Forelimb muscle (tissue), 1 donor: Measurements from ENCODE around the gene CHST10. TPM values are rescaled to one million over a fixed set of nuclear protein-coding genes. Genes with fewer than 3 reads are reported as not detected.

Experiments used
- DNase-seq: peaks from one replicate; pipeline ENCODE4 v3.0.0-alpha.2; 2013; ENCODE audit warnings: low read depth
- polyA plus RNA-seq: library from polyadenylated mRNA; unstranded; fragments of 120-200 nt; gene quantifications from one replicate; pipeline ENCODE4 v1.2.1, GENCODE V29; 2013; ENCODE audit not compliant: insufficient read length

Gene CHST10
- polyA plus RNA-seq, 1 donor: 11.0 TPM

GRCh38 chr2:100416397-100416934 lies 1.0 kb downstream of the CHST10 start:
- no peak for DNase-seq

DNA sequence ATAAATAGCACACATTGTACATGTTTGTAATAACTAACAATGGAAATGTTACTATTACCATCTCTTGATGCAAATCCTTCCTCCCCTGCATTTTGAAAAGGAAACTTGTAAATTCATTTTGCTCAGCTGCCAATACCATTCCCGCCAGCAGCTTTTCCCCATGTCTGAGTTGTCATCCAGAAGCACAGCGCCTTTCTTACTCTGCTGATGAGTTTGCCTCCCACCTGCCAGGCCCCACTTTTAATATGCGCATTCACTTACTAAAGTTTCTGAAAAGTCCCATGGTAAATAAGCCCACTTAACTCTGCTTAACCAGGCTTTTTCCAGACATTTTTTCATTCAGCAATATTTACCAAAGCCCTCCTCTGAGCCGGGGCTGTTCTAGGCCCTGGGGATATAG lies 3.9 kb downstream of the CHST10 start:
- DNase-seq: no peak

DNA sequence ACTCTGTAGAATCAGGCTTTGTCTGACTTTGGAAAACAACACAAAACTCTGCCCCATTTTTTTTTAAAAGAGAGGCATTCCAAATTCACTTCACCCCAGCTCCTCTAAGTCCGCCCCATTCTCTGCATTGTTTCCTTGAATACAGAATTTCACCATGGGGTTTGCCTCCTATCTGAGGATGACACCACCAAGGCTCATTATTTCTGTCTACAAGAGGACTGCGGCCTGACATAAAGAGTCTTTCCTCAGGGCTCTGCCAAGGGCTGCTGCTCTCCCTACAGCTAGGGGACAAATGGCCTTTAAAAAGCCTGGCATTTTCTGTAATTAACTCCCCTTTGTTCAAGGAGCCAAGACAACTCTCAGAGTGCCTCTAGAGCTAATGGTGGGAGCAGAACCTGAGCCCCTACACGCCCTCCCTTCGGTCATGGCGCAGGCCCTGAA lies 4.6 kb downstream of the CHST10 start:
- DNase-seq: no peak

- DNase-seq: no peak
Measured at GRCh38 chr2:100412466-100412865, 5.0 kb downstream of the CHST10 start.

- DNase-seq: no peak
Measured at GRCh38 chr2:100411841-100412292, 5.6 kb downstream of the CHST10 start.

DNA sequence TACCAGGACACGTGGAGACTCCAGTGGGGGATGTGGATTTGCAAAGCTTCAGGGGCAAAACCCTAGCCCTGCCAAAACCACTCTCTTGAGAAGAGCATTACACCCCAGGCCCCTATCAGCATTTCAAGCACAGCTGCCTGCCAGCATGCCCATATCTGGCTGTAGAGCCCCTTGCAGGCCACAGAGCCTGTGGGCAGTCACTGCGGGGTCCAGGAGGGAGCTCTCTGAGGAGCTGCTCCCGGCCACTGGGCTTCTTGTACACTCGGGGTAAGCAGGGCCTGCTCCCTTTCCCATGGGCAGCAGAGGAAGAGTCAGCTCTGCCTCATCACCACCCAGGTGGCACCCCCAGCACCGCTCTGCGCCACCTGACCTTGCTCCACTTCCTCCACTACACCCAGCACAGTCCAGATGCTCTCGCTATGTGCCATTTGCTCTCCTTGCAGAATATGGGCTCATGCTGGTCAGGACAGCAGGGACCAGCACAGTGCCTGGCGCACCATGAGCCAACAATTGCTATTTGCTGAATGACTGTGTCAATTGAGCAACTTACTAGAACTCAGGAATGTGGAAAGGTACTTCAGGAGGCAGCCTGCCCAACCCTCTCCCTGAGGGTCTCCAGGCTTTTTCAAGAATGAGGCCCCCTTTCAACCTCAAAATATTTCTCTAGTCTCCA lies 7.4 kb downstream of the CHST10 start:
- DNase-seq: no peak

- DNase-seq: no peak
Measured at GRCh38 chr2:100409461-100409860, 8.0 kb downstream of the CHST10 start.

DNA sequence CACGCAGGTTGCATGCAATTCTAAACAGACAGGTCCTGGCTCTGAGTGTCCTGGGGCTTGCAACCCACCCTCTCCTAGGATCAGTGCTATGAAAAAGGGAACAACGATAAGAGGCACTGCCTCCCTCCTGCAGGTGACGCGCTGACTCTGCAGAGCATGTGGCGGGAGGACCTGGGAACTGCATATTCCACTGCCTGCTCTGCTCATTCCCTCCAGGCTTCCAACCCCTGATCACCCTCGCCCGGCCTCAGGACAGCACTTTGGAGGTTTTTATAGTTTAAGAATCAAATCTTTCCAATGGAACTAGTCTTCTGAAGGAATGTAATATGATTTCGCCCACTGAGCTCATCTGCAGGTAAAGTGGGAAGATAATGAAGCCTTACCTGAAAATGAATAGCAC lies 8.5 kb downstream of the CHST10 start:
- no peak for DNase-seq

DNA sequence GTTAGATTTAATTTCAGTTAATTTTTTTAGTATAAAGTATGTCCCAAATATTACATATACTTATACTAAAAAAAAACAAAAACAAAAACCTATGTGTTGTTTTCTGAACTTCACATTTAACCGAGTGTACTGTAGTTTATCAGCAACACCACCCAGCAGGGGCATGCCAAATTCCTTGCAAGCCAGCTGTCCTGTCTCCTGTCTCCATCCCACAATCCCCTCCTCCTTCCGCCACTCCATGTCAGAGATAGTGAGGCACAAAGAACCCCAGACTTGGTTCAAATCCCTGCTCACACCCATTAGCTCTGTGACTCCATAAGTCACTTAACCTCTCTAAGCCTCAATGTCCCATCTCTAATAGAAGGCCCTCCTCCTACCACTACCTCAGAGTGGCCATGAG lies 9.4 kb downstream of the CHST10 start:
- DNase-seq: no peak

- DNase-seq: no peak
Measured at GRCh38 chr2:100407563-100407962, 9.9 kb downstream of the CHST10 start.

DNA sequence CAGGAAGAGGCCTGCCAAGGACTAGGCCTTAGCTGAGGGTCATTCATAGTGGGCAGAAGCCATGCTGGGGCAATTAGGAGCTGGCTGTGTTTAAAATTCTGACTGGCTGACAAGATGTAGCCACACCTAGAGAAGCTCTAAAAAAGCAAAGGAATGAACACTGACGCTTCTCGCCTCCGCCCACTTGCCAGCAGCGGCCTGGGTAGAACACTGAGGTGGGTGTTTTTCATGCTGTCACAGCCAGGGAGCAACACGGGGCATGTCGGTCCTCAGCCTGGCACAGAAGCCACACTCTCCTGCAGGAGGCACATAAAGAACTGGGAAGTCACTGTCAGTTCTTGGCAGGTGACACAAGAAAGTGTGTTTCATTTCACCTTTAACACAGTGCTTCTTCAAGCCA lies 10.4 kb downstream of the CHST10 start:
- no peak for DNase-seq

DNA sequence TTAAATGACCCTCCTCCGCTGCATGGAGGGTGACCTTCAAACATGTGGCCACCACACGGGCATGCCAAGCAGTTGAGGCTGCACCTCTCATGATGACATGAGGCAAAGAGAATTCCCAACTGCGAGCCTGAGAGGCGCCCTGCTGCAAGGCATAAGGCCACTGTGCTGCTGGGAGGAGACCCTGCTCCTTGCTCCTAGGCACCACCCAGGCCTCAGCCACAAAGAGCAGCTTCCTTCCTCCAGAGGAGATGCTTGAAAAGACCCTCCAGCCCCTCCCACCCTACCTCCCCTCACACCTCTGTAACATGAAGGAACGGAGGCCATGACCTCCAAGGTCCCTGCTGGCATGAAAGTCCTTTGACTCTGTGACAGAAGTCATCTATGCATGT lies 11.4 kb downstream of the CHST10 start:
- DNase-seq: no peak

GRCh38 chr2:100405403-100406119 lies 11.9 kb downstream of the CHST10 start:
- DNase-seq: no peak

- no peak for DNase-seq
Measured at GRCh38 chr2:100404411-100404810, 13.1 kb downstream of the CHST10 start.

GRCh38 chr2:100403722-100404121 lies 13.7 kb downstream of the CHST10 start:
- no peak for DNase-seq

GRCh38 chr2:100401268-100401667 lies 16.2 kb downstream of the CHST10 start:
- DNase-seq: no peak

GRCh38 chr2:100399714-100400113 lies 17.8 kb downstream of the CHST10 start:
- no peak for DNase-seq

DNA sequence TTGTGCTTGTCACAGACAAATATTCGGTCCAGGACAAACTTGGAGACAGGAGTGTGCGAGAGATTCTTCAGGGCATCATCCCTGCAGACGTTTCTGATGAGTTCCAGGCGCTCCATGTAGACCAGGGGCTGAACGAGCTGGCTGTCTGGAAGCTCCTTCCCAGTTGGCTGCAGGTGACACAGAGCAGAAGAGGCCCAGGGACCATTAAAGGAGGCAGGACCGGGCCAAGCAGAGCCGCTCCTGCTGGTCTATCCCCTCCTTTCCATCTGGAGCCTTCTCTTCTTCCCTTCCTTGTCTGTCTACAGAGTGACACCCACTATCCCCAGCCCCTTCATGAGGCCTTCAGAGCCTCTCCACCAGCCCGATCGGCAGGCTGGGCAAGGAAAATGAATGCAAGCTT lies 19.5 kb downstream of the CHST10 start:
- no peak for DNase-seq

DNA sequence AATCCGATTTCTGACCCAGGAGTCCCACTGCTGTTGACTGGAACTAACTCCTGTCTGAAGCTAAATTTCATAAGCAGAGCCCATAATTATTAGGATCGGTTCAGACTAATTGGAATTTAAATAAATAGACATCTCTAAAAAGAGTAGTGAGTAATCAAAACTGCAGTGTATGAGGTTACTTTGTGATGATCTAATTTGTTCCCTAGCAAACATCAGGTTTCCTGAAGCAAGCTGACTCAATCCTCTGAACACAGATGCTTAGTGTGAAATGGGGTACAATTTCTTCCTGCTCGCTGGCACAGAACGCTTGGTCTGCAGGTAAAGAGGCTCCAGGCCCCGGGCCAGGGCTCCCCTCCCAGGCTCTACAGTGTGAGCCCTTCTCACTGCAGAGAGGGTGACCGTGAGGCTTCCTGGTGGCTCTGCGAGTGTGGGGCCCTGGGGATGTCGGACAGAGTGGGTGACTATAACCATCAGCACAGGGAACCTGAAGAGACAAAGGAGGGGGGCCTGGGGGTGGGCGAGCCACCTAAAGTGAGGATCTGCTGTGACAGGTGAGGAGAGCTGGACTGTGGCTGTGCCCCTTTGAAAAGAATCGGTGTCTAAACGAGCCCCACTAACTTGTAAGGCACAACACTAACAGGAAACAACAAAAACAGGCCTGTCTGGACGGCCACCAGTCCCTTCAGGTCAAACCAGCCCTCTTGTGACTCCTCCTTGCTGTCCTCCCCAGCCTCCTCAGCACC lies 20.2 kb downstream of the CHST10 start:
- no peak for DNase-seq

- DNase-seq: no peak
Measured at GRCh38 chr2:100396483-100396882, 21.0 kb downstream of the CHST10 start.

DNA sequence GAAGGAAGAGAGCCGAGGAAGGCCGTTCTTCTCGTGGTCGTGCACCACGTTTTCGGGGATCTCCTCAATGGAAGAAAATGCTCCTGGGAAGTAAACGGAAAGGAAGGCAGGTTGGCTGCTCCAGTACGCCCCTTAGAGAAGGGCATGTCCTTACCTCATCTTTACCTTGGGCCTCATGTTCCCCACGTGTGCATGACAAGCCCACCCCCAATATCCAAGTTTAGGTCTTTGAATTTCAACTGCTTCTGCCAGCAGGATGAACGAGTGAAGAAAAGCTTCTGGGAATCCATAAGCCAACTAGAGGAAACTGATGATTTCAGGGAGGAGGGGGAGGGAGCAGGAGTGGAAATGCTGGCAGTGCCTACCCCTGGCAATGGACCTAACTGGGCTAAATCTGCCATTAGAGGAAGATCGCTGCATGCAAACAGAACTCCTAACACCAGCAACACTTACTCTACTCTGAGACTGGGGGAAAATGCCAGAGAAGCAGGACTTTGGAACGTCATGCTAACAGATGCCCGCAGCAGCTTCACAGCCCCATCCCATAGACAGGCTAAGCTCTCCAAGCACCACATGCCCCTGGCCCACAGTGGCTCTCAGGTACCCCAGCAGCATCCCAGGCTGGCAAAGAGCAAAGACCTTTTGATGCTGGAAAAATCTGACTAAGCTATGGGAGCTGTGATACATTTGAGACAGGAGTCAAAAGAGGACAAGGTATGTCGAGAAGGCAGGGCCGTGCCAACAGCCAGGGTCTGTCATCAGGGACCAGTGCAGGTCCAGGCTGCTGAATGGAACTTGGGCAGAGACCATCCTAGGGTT lies 21.7 kb downstream of the CHST10 start:
- DNase-seq: no peak
